ENCODE measurements around the gene GRIN3A.

DNA sequence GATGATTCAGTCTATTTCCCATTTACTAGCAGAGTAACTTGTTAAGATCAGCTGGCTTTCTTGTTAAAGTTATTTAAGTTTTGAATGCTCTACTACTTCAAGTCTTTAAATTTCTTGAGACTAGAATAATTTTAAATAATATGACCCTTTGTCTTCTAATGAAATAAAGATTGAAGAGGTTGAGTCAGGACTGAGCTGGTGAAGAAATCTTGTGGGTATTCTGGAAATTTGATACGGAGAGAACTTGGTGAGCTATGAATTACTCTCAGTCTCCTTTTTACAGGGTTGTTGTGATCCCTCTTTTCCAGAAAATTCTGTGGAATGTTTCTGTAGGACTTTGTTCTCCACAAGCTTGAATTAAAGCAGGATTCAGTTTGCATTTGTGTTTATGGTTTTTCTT is 175.5 kb downstream of the GRIN3A start:
- TF ChIP-seq CTCF (IDR thresholded peaks at IDR 0.05), result no peak
- no peak for TF ChIP-seq POLR2A (IDR thresholded peaks at IDR 0.05)

All from esophagus squamous epithelium (tissue), 4 donors.